ENCODE data around the gene AFAP1.

The AFAP1 gene

DNA sequence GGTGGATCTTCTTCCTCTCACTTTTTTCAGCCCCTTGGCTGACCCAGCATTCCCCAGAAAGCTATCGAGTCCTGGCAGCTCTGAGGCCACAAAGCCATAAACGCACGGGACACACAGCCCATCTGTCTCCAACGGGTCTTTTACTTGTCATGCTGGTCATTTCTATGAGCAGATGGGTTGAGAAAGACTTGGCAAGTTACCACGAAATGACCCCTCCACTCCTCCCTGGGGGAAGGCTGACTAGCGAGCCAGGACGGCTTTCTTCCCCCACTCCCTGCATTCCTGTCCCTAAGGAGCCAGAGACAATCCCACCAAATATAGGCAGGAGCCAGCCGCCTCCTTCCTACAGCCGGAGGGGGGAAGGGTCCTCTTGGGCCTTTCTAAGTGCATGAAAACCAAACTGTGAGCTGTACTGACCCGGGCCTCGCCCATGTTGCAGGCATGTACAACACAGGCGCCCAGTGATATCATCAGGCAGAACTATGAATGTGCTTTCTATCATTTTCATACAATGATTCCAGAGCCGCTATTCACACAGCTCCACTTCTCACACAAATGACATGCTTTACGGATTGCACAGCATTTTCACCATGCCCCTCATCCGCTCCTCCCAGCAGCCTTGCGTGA lies 28.6 kb downstream of the AFAP1 start:
- FAIRE-seq = no peak

DNA sequence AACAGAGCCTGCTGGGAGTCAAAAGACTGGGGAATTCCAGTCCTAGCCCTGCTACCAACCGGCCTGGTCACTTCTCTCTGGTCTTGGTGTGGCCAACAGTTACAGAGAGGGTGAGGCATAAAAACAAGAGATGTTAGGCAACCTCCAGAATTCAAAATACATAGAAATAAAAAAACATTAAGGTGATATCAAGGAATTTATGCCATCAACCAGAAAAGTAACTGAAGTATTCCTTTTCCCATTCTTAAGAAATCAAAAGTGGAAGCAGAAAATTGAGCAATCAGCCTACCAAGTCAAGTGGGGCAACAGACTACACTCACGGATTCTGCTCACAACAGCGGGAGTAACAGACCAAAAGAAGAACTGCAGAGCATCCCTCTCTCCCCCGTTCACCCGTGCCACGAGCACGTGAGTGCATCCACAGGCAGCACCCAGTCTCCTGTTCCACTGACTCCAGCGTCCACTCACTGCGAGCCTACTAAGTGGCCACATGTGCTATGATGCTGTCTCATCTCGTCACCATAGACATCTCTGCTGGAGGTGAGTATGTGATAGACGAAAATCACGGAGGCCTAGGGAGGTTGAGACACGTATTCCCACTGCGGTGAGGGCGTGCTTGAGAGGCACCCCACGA lies 29.3 kb downstream of the AFAP1 start:
- no peak for FAIRE-seq

DNA sequence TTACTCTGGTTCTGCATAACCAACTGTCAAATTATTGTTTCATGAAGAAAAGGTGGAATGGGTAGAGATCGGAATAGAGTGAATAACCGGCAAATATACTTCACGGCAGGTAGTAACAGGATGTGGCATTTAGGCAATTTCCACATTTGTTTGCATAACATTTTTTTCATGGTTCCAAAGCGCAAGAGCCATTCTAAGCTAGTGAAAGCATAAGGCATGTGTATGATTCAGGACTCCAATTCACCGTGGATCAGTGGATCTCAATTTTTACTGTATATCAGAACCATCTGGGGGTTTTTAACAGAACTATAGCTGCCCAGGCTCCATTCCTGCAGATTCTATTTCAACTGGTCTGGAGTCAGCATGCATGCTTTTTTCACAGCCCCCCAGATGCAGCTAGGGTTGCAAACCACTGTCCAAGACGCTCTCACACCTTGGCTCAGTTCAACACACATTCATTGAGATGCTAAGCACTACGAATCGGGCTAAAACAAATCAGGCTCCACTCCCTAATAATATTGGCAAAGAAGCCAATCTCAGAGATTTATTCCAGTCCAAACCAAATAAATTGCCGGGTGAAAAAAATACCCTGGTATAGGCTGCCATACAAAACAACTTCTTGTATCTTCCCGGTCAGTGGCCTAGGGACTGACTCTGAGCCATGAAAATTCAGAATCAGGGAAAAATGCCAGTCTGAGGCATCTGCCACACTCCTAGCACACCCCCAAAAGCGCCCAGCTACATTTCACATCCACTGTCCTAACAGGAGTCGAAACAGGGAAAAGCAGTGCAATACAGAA lies 30.0 kb downstream of the AFAP1 start:
- FAIRE-seq = no peak

DNA sequence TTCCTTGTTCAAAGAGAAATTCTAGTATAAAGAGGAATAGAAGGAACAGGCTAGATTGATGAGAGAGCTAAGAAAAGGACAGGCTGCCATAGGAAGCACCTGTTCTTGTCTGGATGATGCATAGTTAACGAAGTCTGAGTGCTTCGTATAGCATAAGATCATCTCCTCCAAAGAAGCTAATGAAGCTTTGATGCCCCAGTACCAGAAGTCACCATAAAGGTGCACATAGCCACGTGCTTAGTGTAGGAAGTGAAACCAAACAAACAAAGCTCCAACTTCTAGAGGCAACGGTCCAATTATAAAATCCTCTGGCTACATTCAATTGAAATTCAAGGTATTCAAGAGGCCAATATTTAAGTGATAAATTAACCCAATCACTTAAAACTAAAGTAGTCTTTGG lies 31.0 kb downstream of the AFAP1 start:
- no peak for FAIRE-seq

DNA sequence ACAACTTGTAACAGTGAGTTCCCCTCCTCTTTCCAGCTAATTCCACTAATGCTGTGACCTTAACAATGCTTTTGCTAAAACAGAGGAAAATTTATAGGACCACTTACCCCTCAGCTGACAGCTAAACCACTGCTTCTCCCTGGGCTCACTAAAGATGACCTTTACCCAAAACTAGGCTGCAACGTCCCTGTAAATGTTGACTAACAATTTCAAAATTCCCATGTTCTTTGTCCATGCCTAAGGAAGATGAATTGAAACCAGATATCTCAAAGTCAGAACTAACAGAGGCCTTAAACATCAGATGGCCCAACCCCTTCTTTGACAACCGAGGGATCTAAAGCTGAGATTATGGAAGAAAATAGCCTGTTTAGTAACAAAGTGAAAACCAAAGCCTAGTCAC lies 32.5 kb downstream of the AFAP1 start:
- no peak for FAIRE-seq

DNA sequence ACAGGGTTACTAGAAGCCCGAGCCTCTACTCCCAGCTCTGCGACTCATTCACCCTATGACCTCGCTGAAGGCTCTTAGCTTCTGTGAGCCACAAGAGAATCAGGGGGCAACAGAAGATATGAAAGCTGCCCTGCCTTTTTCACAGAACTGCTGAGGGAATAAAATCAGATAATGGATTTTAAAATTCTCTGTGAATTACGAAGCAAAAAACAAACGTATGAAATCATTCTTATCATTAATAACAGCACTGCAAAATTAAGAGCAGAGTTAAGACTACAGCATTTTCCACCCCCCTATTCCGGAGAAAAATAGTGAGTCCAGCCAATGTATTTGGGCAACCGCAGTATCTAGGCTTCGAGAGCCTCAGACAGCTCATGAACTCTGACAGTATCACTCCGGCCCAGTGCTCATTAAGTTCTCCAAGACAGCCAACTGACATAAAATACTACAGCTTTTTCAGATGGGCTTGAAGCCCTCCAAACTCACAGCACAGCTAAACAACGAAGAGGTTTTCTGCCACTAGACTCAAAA lies 33.4 kb downstream of the AFAP1 start:
- FAIRE-seq = no peak

DNA sequence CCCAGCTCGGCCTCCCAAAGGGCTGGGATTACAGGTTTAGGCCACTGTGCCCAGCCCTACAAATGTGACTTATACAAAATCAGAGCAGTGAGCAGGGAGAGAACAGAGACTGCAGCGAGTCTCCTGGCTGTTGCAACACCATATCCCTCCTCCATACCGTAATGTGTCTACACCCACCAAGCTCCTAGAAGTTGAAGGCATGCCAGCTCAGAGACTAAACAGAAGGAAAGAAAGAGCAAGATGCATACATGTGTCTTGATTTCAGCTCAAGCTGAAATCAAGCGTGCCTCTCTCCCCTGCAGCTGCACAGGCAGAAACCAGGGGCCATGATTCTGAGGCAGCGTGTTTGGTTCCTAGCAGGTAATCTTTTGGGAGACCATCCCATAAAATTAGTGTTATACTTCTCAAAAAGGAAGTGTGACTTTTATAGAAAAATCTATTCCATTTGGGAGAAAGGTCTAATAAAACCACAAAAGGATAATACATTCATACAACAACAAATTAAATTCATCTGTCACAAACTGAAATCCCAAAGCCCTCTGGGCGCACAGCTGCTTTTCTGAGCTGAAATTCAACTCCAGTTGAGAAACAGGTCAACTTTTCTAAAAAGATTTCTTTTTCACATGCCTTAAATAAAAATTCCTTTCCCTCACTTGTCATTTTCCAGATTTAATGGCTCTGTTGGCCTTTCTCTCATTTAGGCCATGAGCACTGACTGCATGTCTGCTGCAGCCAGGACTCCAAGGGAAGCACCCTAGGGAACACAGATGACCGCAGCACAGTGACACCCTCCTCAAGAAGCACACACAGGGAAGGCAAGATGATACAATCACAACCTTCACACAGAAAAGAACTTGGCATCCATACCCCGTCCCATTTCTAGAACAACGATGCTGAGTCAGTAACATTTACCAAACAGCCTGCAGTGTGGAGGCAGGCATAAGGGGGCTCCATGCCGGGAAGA lies 34.4 kb downstream of the AFAP1 start:
- no peak for FAIRE-seq

DNA sequence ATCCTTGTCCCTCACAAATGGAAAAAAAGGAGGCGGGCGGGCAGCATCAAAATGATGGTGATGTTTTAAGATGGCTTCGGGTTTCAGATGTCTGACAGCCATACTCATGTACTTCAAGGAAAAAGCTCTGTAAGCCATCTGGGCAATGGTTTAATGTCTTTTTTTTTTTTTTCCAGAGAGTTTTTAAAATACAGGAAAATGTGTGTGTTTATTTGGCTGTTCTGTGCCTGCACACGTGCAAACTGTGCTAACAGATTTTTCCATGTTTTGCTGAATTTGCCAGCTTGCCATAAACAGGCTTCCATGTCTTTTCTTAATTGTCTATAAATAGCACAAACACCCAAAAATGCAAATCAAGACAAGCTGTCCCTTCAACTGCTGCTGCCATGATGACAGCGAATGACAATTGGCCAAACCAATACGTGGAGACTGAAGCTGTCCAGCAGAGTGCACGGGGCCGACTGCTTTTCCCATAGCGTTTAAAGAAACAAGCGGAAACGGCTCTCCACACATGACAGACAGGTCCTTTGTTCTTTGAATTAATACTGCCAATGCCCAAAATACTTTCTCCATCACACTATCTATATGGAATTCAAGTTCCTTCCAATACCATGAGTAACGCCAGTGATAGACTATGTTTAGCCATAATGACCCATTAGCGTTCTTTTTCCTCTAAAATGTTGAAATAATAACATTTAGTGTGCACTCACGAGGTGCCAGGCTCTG lies 35.7 kb downstream of the AFAP1 start:
- no peak for FAIRE-seq

DNA sequence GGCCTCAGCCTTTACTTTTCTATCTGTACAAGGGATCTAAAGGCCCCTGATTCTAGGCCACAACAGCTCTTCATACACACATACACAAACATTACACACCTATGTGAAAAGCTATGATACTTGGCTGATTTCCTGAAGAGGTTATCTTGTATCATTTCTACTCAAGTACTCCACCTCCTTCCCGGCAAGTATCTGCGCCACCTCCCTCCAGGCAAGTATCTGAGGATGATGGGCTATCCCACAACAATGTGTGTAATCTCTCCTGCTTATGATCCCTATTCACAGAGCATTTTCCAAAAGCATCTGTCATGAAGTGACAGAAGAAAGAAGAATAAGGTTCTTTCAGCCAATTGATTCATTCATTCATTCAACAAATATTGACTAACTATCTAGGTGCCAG lies 36.8 kb downstream of the AFAP1 start:
- FAIRE-seq = no peak

DNA sequence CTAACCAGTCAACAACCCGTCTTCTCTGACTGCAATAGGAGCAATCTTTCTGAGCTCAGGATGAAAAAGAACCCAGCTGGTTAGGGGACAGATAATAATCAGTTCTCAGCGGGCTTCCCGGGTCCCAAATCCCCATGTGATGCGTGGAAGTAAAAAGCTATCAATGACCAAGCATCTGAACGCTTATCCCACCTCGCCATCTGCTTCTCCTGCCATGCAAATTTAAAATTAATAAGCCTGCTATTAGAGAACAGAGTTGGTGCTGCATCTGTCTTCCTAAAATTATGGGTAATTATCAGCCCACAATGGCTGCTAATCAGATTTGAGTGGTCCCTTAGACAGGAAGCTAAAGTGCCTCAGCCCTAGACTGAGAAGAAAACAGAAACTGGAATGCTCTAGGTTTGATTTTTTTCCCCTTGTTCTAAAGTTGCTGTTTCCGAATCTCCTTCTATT lies 37.5 kb downstream of the AFAP1 start:
- FAIRE-seq = no peak

DNA sequence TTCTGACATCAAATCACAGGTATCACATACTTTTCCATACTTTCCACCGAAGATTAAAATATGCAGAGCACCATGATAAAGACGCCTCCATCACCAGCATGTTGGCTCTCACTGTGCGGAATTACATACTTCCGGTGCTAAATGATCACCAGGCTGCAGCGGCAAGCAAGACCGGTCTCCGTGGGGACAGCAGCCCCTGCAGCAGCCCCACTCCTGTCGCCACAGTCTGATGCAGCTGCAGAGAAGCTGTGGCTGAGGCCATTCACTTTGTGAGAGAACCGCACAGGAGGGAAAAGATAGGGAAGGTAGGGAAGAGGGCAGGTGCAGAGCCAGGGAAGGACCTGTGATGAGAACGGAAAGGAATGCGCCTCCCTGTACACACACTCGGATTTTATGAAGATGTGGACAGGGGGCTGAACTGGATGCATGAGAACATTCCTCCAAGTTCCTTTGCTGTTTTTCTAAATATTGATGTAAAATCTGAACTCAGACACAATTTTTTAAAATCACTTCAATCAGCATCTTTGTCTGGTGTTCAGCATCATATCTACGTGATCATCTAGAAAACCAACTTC lies 38.3 kb downstream of the AFAP1 start:
- no peak for FAIRE-seq

DNA sequence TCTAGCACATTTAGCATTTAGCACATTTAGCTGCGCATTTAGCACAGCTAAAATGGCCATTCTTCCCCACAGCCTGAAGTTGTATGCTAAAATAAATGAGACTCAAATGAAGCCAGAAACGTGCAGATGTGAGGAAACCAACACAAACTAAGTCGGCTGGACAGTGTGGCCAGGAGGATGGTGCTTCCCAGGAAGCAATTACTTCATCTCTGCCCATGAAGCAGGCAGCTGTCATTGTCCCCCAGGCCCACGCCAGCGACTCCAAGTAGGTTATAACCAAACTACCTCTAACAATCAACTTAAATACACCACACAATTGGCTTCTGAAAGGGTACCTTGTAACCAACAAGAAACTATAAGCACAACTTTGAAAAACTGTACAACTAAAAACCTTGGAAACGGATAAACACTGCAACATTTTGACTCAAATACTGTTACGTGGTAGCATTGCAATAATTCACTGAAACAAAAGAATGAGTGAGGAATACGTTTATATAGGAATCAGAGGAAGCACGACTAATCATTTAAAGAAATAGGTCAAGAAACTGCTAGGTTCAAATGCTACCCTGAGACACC lies 39.2 kb downstream of the AFAP1 start:
- FAIRE-seq = no peak

DNA sequence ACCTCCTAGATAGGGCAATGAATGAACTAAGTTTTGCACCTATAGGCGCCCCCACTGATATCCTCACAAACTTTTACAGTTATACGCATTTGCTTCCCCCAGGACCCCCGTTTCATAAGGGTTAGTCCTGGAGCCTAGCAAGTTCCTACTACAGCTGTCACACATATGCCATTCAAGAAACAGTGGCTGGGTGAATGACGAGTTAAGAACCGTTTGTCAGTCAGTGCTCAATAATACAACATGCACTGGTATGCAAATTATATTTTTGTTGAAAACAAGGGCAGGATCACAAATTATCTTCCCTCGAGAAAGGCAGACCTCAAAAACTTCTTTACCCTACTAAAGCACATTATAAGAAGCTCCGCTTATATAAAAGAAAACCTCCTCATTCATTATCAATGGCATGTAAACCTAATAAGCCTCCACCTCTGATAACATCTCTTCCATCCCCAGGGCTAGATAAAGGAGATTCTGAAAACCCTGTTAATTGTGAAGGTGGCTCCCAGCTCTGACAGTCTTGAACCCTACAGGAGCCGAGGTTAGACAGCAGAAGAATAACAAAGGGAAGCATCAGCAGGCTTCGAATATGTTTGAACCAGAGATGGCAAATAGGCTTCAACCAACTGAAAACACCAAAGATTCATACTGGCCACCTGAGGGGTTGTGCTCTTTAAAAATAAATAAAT lies 40.3 kb downstream of the AFAP1 start:
- FAIRE-seq = no peak

DNA sequence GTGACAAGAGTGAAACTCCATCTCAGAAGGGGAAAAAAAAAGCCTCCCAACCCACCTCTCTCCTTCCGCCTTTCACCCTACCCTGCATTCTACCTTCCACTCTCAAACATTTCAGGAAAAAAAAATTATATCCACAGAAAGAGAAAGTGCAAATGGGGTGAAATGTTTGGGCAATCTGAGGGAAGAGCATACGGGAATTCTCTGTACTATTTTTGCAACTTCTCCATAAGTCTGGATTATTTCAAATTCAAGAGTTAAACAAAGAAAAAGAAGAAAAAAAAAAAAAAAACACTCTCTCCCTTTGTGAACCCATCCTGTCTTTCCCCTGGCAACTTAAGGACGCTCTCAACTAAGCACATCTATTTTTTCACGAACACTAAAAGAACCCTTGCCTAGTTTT lies 41.3 kb downstream of the AFAP1 start:
- FAIRE-seq = no peak

DNA sequence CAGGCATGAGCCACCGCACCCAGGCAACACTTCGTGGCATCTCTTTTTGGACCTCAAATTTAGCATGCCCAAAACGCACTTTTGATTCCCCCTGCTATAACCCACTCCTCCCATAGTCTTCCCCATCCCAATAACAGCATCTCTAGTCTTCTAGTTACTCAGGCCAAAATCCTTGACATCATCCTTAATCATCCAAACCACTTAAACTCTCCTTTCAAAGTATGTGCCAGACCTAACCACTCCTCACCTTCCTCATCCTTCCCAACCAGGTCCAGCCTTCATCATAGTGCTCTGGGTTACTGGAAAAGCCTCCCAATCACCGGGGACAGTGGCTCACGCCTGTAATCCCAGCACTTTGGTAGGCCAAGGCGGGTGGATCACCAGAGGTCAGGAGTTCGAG lies 41.9 kb downstream of the AFAP1 start:
- FAIRE-seq = no peak

DNA sequence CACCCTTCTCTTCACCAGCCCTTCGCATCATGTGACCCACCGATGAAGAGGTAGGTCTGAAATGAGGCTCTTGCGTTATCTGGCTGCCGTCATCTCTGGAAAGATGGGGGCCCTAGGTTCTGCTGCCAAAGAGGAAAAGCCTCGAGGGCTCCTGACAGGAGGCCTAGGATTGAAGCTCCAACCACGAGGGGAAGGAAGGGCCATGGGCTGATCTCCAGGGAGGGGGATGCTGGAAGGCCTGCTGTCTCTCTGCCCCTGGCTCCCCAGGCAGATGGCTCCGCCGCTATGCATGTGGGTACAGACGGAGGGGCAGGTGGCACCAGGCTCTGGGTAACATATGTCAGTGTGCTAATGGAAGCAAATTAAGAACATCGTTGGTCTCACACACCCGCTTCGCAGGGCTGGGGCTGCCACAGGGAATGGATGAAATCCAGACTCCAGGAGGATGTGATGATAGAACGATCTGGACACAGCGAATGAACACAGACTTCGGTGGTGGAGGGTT lies 44.9 kb downstream of the AFAP1 start:
- FAIRE-seq = no peak

DNA sequence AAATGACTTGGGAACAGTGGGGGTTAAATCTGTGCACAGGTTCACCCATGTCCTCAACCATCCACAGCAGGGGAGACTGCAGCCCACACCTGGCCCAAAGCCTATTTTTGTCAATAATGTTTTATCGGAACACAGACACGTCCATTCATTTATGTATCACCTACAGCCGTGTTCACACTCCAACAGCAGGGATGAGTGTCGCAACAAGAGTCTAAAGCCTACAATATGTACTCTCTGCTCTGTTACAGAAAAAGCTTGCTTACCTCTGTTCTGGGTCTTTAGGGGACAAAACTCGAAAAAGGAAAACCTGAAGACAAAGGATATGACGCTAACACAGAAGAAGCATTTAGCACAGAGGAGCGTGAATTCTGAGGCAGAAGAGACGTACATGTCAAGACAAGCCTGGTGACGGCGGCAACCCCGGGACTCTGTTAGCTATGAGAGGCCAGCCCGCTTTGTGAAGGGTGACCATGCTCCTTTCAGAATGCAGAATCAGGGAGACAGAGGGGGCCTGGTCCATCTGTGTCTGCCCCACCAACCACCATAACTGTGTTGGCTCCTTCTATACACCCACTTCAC lies 45.5 kb downstream of the AFAP1 start:
- FAIRE-seq = no peak

DNA sequence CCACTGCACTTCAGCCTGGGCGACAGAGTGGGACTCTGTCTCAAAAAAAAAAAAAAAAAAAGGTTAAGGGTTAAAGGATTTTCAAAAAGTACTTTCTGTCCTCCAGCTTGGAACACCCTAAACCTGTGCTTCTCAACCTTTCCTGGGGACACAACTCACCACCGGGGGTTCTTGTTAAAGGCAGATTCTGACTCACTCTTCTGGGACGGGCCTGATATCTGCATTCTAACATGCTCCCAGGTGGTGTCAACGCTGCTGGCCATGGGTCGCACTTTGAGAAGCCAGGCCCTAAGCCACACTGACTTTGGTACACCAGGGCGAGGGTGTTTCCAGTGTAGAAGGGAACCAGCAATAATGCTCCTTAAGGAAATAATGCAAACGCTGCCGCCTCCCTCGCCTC lies 46.1 kb downstream of the AFAP1 start:
- FAIRE-seq = no peak

DNA sequence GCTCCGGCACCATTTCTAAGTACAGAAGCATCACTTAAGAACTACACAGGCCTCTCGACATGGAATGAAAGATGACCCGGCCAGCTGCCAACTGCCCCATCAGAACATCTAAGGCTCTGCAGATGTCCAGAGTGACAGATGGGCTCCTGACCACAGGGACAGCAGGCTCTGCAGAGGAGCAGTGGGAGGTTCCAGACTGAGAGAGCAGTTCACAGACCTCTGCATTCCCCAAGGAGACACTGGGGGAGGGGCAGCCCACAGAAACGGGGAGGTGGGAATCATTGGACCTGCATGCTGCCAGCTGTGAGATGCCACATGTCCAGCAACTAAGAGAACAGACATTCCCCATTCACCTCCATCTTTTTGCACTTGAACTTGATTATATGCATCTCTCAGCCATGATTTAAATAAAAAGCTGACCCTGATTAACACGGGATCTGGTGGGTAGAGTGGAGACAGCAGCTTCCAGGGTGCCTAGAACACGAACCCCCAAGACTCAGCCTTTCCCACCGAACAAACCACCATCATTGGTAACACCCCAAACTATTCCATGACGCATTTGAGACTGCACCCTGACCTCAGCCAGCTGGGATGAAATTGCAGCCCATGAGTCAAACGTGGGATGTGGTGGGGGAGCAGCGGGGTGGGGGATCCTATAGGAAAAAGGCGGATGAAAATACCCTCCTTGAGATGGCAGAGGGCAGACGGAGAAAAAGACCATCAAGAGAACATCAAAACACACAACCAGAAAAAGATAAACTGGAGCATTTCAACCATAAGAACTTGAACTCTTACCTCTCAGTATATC lies 47.2 kb downstream of the AFAP1 start:
- no peak for FAIRE-seq
